Stomach (tissue), 4 donors: Measurements from ENCODE around the gene U2AF1.
"Not testable (repeated sequence)": the region's sequence is repeated elsewhere in the genome, so short reads cannot be mapped to it uniquely, and the experiment has no call there.

ENCODE experiments used
- EP300 ChIP-seq: sonication (generic); formaldehyde crosslinking; IDR thresholded peaks from one replicate; pipeline ENCODE4 v1.6.1; 2017; ENCODE audit warnings: antibody characterized with exemption
- POLR2A ChIP-seq, 4 donors: fragments of 450-650 bp; IDR thresholded peaks; one replicate each; pipeline ENCODE4 v1.6.1; 2016; ENCODE audit warnings: antibody characterized with exemption in 4 of 4, control low read depth in 2 of 4, mild to moderate bottlenecking in 1 of 4, moderate library complexity in 1 of 4
- TF ChIP-seq, protein P1 (sequence below), 7 experiments: fragments of 450-650 bp in 4 of 7; fragments of 200-600 bp in 3 of 7; sonication (generic) in 3 of 7; IDR thresholded peaks; one replicate each; pipeline ENCODE4 v1.5.1; 2016 to 2019; ENCODE audit warnings: antibody characterized with exemption in 7 of 7, control low read depth in 2 of 7, mild to moderate bottlenecking in 1 of 7

DNA sequence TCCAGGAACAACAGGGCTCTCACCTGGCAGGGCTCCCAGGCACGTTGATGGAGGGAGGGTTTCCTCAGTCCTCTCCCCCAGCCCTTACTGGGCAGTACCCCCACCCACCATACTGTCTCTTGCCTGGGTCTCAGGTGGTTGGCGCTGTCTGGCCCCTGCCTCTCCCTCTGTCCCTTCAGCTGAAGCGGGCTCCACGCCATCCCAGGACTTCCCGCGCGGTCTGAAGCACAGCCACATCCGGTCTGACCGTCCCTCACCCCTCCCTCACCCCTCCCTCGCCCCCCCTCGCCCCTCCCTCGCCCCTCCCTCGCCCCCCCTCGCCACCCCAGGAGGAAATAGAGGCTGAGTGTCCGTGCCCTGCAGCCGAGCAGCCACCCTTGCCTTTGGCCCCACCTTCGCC, 34.0 kb upstream of the U2AF1 start:
- not testable (repeated sequence) for TF ChIP-seq POLR2A (IDR thresholded peaks at IDR 0.05); EP300
- TF ChIP-seq, protein P1, sequence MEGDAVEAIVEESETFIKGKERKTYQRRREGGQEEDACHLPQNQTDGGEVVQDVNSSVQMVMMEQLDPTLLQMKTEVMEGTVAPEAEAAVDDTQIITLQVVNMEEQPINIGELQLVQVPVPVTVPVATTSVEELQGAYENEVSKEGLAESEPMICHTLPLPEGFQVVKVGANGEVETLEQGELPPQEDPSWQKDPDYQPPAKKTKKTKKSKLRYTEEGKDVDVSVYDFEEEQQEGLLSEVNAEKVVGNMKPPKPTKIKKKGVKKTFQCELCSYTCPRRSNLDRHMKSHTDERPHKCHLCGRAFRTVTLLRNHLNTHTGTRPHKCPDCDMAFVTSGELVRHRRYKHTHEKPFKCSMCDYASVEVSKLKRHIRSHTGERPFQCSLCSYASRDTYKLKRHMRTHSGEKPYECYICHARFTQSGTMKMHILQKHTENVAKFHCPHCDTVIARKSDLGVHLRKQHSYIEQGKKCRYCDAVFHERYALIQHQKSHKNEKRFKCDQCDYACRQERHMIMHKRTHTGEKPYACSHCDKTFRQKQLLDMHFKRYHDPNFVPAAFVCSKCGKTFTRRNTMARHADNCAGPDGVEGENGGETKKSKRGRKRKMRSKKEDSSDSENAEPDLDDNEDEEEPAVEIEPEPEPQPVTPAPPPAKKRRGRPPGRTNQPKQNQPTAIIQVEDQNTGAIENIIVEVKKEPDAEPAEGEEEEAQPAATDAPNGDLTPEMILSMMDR (IDR thresholded peaks at IDR 0.05) = not testable (repeated sequence)
